SH-SY5Y (cell line): ENCODE measurements around the gene TMEM116.

ENCODE experiments used
- GATA2 ChIP-seq: IDR thresholded peaks from 2 replicates; pipeline ENCODE4 v1.6.1; 2011; ENCODE audit warnings: mild to moderate bottlenecking, low read depth, low read length
- GATA3 ChIP-seq: IDR thresholded peaks from 2 replicates; pipeline ENCODE4 v1.6.1; 2011; ENCODE audit warnings: low read depth, mild to moderate bottlenecking, low read length, moderate library complexity

DNA sequence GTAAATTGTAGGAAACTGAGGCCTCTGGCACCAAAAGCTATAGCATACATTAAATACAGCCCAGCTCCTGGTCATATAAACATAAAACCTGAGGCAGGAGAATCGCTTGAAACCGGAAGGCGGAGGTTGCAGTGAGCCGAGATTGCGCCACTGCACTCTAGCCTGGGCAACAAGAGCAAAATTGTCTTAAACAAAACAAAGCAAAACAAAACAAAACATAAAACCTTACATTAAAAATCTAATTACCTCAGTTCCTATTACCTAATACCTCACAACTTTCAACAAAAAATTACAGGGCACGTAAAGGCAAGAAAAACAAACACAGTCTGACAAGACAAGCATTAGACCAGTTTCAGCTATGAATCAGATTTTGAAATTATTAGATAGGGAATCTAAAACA is 36.7 kb downstream of the TMEM116 start:
- no peak for TF ChIP-seq GATA2
- no peak for TF ChIP-seq GATA3
